Measurements from ENCODE around the gene FADS1. TPM values are rescaled to one million over a fixed set of nuclear protein-coding genes. Genes with fewer than 3 reads are reported as not detected.

The FADS1 gene
- total and polyA plus RNA-seq, 8 donors, result 1.8 to 56.5 (median 11.7) TPM; not detected in 1

GRCh38 chr11:61841636-61842527 lies 25.1 kb upstream of the FADS1 start:
- DNase-seq, result no peak
- H3K36me3 ChIP-seq, result peaks cover 0 to 77% (median 10%) of the 10 kb centered on the region in 4 donors
- 77 to 89% (median 85%) methylated on average over 12 of the region's 12 CpGs for WGBS, 5 donors
- no peaks in the 10 kb centered on the region for H3K4me1 ChIP-seq
- H3K27me3 ChIP-seq, result no peaks in the 10 kb centered on the region
- TF ChIP-seq POLR2A (IDR thresholded peaks at IDR 0.05), result no peak
- TF ChIP-seq EP300 (IDR thresholded peaks at IDR 0.05), result no peak
- TF ChIP-seq POLR2AphosphoS5 (IDR thresholded peaks at IDR 0.05), result no peak
- H3K9me3 ChIP-seq, result no peaks in the 10 kb centered on the region
- intact Hi-C loops (cut with DNase I; ENCODE audit: low total_unique reads), result no loop called here
- H3K27ac ChIP-seq, result no peak overlapping the region
- no peak overlapping the region for H3K4me3 ChIP-seq

GRCh38 chr11:61840371-61840770 lies 23.6 kb upstream of the FADS1 start:
- no peak for TF ChIP-seq POLR2AphosphoS5 (IDR thresholded peaks at IDR 0.05)
- TF ChIP-seq CTCF (IDR thresholded peaks at IDR 0.05), result no peak
- no peak for TF ChIP-seq EP300 (IDR thresholded peaks at IDR 0.05)
- TF ChIP-seq POLR2A (IDR thresholded peaks at IDR 0.05), result no peak
- peaks cover 0 to 74% (median 10%) of the 10 kb centered on the region in 4 donors for H3K36me3 ChIP-seq
- H3K27me3 ChIP-seq, result no peaks in the 10 kb centered on the region
- H3K27ac ChIP-seq, result no peak overlapping the region
- peaks cover 0 to 8% (median 0%) of the 10 kb centered on the region in 4 donors for H3K4me1 ChIP-seq
- no peaks in the 10 kb centered on the region for H3K9me3 ChIP-seq
- intact Hi-C loops (cut with DNase I; ENCODE audit: low total_unique reads), result no loop called here
- H3K4me3 ChIP-seq, result no peak overlapping the region
- DNase-seq, result no peak
- WGBS, 5 donors, result 92 to 98% (median 95%) methylated on average over 7 of the region's 7 CpGs

- no peak for TF ChIP-seq EP300 (IDR thresholded peaks at IDR 0.05)
- intact Hi-C loops (cut with DNase I; ENCODE audit: low total_unique reads), result no loop called here
- H3K4me1 ChIP-seq, result peaks cover 0 to 14% (median 3%) of the 10 kb centered on the region in 4 donors
- 86 to 98% (median 96%) methylated on average over 2 of the region's 2 CpGs for WGBS, 5 donors
- no peak for DNase-seq
- no peak overlapping the region for H3K27ac ChIP-seq
- H3K9me3 ChIP-seq, result no peaks in the 10 kb centered on the region
- no peaks in the 10 kb centered on the region for H3K27me3 ChIP-seq
- no peak overlapping the region for H3K4me3 ChIP-seq
- H3K36me3 ChIP-seq, result peaks cover 0 to 70% (median 10%) of the 10 kb centered on the region in 4 donors
Measured at GRCh38 chr11:61839742-61840141, 22.9 kb upstream of the FADS1 start.

GRCh38 chr11:61838921-61839320 lies 22.1 kb upstream of the FADS1 start:
- peaks cover 0 to 64% (median 10%) of the 10 kb centered on the region in 4 donors for H3K36me3 ChIP-seq
- TF ChIP-seq POLR2A (IDR thresholded peaks at IDR 0.05) (no peak), EP300 (IDR thresholded peaks at IDR 0.05) (no peak), POLR2AphosphoS5 (IDR thresholded peaks at IDR 0.05) (no peak), CTCF (IDR thresholded peaks at IDR 0.05) (no peak)
- no peak for DNase-seq

GRCh38 chr11:61838501-61838900 lies 21.7 kb upstream of the FADS1 start:
- 90 to 96% (median 94%) methylated on average over 5 of the region's 5 CpGs for WGBS, 5 donors
- intact Hi-C loops (cut with DNase I; ENCODE audit: low total_unique reads), result no loop called here
- no peaks in the 10 kb centered on the region for H3K27me3 ChIP-seq
- no peaks in the 10 kb centered on the region for H3K9me3 ChIP-seq
- no peak overlapping the region for H3K27ac ChIP-seq
- peaks cover 0 to 60% (median 10%) of the 10 kb centered on the region in 4 donors for H3K36me3 ChIP-seq
- H3K4me3 ChIP-seq, result no peak overlapping the region
- TF ChIP-seq POLR2A (IDR thresholded peaks at IDR 0.05), result no peak
- no peak for TF ChIP-seq CTCF (IDR thresholded peaks at IDR 0.05)
- no peak for TF ChIP-seq EP300 (IDR thresholded peaks at IDR 0.05)
- peaks cover 0 to 25% (median 3%) of the 10 kb centered on the region in 4 donors for H3K4me1 ChIP-seq
- DNase-seq, result no peak

More at GRCh38 chr11:61838921-61839320, 22.1 kb upstream of the FADS1 start:
- H3K9me3 ChIP-seq, result no peaks in the 10 kb centered on the region
- H3K4me1 ChIP-seq, result peaks cover 0 to 22% (median 3%) of the 10 kb centered on the region in 4 donors
- intact Hi-C loops (cut with DNase I; ENCODE audit: low total_unique reads), result no loop called here
- H3K4me3 ChIP-seq, result no peak overlapping the region
- no peaks in the 10 kb centered on the region for H3K27me3 ChIP-seq
- no peak overlapping the region for H3K27ac ChIP-seq
- WGBS, 5 donors, result 87 to 94% (median 89%) methylated on average over 10 of the region's 10 CpGs

Measured in stomach (tissue), 9 donors.